ENCODE results near the gene SLC26A8. TPM values are rescaled to one million over a fixed set of nuclear protein-coding genes. Genes with fewer than 3 reads are reported as not detected.

Gene SLC26A8
- total and polyA plus RNA-seq, 2 of the 13 experiments (the other 11 are each of a cell fraction or from before 2014, with no cell fraction given), result 0.46 TPM; not detected in 1

- TF ChIP-seq, protein P1, sequence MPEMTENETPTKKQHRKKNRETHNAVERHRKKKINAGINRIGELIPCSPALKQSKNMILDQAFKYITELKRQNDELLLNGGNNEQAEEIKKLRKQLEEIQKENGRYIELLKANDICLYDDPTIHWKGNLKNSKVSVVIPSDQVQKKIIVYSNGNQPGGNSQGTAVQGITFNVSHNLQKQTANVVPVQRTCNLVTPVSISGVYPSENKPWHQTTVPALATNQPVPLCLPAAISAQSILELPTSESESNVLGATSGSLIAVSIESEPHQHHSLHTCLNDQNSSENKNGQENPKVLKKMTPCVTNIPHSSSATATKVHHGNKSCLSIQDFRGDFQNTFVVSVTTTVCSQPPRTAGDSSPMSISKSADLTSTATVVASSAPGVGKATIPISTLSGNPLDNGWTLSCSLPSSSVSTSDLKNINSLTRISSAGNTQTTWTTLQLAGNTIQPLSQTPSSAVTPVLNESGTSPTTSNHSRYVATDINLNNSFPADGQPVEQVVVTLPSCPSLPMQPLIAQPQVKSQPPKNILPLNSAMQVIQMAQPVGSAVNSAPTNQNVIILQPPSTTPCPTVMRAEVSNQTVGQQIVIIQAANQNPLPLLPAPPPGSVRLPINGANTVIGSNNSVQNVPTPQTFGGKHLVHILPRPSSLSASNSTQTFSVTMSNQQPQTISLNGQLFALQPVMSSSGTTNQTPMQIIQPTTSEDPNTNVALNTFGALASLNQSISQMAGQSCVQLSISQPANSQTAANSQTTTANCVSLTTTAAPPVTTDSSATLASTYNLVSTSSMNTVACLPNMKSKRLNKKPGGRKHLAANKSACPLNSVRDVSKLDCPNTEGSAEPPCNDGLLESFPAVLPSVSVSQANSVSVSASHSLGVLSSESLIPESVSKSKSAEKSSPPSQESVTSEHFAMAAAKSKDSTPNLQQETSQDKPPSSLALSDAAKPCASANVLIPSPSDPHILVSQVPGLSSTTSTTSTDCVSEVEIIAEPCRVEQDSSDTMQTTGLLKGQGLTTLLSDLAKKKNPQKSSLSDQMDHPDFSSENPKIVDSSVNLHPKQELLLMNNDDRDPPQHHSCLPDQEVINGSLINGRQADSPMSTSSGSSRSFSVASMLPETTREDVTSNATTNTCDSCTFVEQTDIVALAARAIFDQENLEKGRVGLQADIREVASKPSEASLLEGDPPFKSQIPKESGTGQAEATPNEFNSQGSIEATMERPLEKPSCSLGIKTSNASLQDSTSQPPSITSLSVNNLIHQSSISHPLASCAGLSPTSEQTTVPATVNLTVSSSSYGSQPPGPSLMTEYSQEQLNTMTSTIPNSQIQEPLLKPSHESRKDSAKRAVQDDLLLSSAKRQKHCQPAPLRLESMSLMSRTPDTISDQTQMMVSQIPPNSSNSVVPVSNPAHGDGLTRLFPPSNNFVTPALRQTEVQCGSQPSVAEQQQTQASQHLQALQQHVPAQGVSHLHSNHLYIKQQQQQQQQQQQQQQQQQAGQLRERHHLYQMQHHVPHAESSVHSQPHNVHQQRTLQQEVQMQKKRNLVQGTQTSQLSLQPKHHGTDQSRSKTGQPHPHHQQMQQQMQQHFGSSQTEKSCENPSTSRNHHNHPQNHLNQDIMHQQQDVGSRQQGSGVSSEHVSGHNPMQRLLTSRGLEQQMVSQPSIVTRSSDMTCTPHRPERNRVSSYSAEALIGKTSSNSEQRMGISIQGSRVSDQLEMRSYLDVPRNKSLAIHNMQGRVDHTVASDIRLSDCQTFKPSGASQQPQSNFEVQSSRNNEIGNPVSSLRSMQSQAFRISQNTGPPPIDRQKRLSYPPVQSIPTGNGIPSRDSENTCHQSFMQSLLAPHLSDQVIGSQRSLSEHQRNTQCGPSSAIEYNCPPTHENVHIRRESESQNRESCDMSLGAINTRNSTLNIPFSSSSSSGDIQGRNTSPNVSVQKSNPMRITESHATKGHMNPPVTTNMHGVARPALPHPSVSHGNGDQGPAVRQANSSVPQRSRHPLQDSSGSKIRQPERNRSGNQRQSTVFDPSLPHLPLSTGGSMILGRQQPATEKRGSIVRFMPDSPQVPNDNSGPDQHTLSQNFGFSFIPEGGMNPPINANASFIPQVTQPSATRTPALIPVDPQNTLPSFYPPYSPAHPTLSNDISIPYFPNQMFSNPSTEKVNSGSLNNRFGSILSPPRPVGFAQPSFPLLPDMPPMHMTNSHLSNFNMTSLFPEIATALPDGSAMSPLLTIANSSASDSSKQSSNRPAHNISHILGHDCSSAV (CRISPR knock-in tag; IDR thresholded peaks at IDR 0.05; ENCODE audit: borderline replicate concordance), result no peak
- no peak for TF ChIP-seq ZZZ3 (CRISPR knock-in tag; IDR thresholded peaks at IDR 0.05; ENCODE audit: borderline replicate concordance)
- TF ChIP-seq, protein P2, sequence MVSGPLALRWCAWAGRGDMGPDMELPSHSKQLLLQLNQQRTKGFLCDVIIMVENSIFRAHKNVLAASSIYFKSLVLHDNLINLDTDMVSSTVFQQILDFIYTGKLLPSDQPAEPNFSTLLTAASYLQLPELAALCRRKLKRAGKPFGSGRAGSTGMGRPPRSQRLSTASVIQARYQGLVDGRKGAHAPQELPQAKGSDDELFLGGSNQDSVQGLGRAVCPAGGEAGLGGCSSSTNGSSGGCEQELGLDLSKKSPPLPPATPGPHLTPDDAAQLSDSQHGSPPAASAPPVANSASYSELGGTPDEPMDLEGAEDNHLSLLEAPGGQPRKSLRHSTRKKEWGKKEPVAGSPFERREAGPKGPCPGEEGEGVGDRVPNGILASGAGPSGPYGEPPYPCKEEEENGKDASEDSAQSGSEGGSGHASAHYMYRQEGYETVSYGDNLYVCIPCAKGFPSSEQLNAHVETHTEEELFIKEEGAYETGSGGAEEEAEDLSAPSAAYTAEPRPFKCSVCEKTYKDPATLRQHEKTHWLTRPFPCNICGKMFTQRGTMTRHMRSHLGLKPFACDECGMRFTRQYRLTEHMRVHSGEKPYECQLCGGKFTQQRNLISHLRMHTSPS (CRISPR knock-in tag; IDR thresholded peaks at IDR 0.05; ENCODE audit: low read depth), result no peak; the same call in 1 of the 2 replicates
- peak; percentile 69; the same call in 1 of the 2 replicates for TF ChIP-seq JUND (CRISPR knock-in tag; IDR thresholded peaks at IDR 0.05)
- peak; percentile 70; the same call in 1 of the 2 replicates for TF ChIP-seq KDM6A (CRISPR knock-in tag; IDR thresholded peaks at IDR 0.05; ENCODE audit: low read depth)
- no peak for TF ChIP-seq BRD4 (CRISPR knock-in tag; IDR thresholded peaks at IDR 0.05)
- TF ChIP-seq JUN (CRISPR knock-in tag; IDR thresholded peaks at IDR 0.05), result peak; percentile 22; the same call in 1 of the 2 replicates
- TF ChIP-seq RXRA (CRISPR knock-in tag; IDR thresholded peaks at IDR 0.05), result peak; percentile 90; the same call in 1 of the 2 replicates
- peak; percentile 96 for TF ChIP-seq ZNF614 (CRISPR knock-in tag; IDR thresholded peaks at IDR 0.05; ENCODE audit: borderline replicate concordance)
- no peak for TF ChIP-seq GPN1 (CRISPR knock-in tag; IDR thresholded peaks at IDR 0.05; ENCODE audit: borderline replicate concordance)
- TF ChIP-seq ZNF230 (CRISPR knock-in tag; IDR thresholded peaks at IDR 0.05), result no peak
- TF ChIP-seq IRF2 (CRISPR knock-in tag; IDR thresholded peaks at IDR 0.05), result peak; percentile 95
- TF ChIP-seq MEF2D (CRISPR knock-in tag; IDR thresholded peaks at IDR 0.05), result peak; percentile 70
- TF ChIP-seq GATAD2A (CRISPR knock-in tag; IDR thresholded peaks at IDR 0.05), result peak; percentile 85
- peak; percentile 28; the same call in 1 of the 2 replicates for TF ChIP-seq GATAD1 (CRISPR knock-in tag; IDR thresholded peaks at IDR 0.05)
- no peak for TF ChIP-seq EEA1 (CRISPR knock-in tag; IDR thresholded peaks at IDR 0.05; ENCODE audit: borderline replicate concordance)
- no peak for TF ChIP-seq CENPT (CRISPR knock-in tag; IDR thresholded peaks at IDR 0.05; ENCODE audit: low read depth)
- TF ChIP-seq ZNF75D (CRISPR knock-in tag; IDR thresholded peaks at IDR 0.05; ENCODE audit: borderline replicate concordance), result no peak
- TF ChIP-seq ZNF607 (CRISPR knock-in tag; IDR thresholded peaks at IDR 0.05; ENCODE audit: borderline replicate concordance), result peak; percentile 29; the same call in 1 of the 2 replicates
- no peak for TF ChIP-seq ZNF552 (CRISPR knock-in tag; IDR thresholded peaks at IDR 0.05; ENCODE audit: borderline replicate concordance)
These were observed 50.7 kb downstream of the SLC26A8 start (continued) for GRCh38 chr6:35973670-35974222.
